Hepatocyte (in vitro differentiated cells): ENCODE measurements around the gene ASXL1. TPM values are rescaled to one million over a fixed set of nuclear protein-coding genes. Genes with fewer than 3 reads are reported as not detected.

Experiments used
- DNase-seq: peaks from one replicate; pipeline ENCODE4 v3.0.0-alpha.2; 2016; ENCODE audit warnings: low spot score
- H2AFZ ChIP-seq: fragments of 200-600 bp; sonication (generic); 2 replicates; pipeline ENCODE4 v1.6.0; 2016; ENCODE audit warnings: antibody characterized with exemption, mild to moderate bottlenecking
- H3K27ac ChIP-seq: fragments of 200-600 bp; sonication (generic); 2 replicates; pipeline ENCODE4 v1.5.1; 2016; ENCODE audit warnings: mild to moderate bottlenecking
- H3K27me3 ChIP-seq: fragments of 200-600 bp; sonication (generic); 2 replicates; pipeline ENCODE4 v1.6.1; 2016
- H3K36me3 ChIP-seq: fragments of 200-600 bp; sonication (generic); replicated peaks from 2 replicates; pipeline ENCODE4 v1.5.1; 2016; ENCODE audit warnings: low read depth; ENCODE audit not compliant: insufficient read depth
- H3K4me1 ChIP-seq: fragments of 200-600 bp; sonication (generic); 2 replicates; pipeline ENCODE4 v1.5.1; 2016; ENCODE audit warnings: mild to moderate bottlenecking, moderate library complexity; ENCODE audit not compliant: insufficient read depth
- H3K4me2 ChIP-seq: fragments of 200-600 bp; sonication (generic); 2 replicates; pipeline ENCODE4 v1.6.0; 2016
- H3K4me3 ChIP-seq: fragments of 200-600 bp; sonication (generic); 2 replicates; pipeline ENCODE4 v1.5.1; 2016; ENCODE audit warnings: mild to moderate bottlenecking
- H3K79me2 ChIP-seq: fragments of 200-600 bp; sonication (generic); 2 replicates; pipeline ENCODE4 v1.6.0; 2017; ENCODE audit warnings: mild to moderate bottlenecking
- H3K9me2 ChIP-seq: fragments of 200-600 bp; sonication (generic); replicated peaks from 2 replicates; pipeline ENCODE4 v1.6.0; 2017; ENCODE audit warnings: mild to moderate bottlenecking; ENCODE audit not compliant: insufficient read depth
- H3K9me3 ChIP-seq: fragments of 200-600 bp; sonication (generic); 2 replicates; pipeline ENCODE4 v1.5.1; 2016; ENCODE audit warnings: low read depth, mild to moderate bottlenecking
- H4K20me1 ChIP-seq: fragments of 200-600 bp; sonication (generic); 2 replicates; pipeline ENCODE4 v1.6.0; 2016; ENCODE audit warnings: mild to moderate bottlenecking; ENCODE audit not compliant: insufficient read depth, poor library complexity, severe bottlenecking
- CTCF ChIP-seq: fragments of 200-600 bp; sonication (generic); IDR thresholded peaks from 2 replicates; pipeline ENCODE4 v1.5.1; 2016; ENCODE audit warnings: antibody characterized with exemption, mild to moderate bottlenecking; ENCODE audit not compliant: poor library complexity
- EZH2 ChIP-seq: fragments of 200-600 bp; sonication (generic); IDR thresholded peaks from 2 replicates; pipeline ENCODE4 v1.6.1; 2016; ENCODE audit warnings: antibody characterized with exemption, mild to moderate bottlenecking, borderline replicate concordance
- EZH2phosphoT487 ChIP-seq: fragments of 200-600 bp; sonication (generic); IDR thresholded peaks from one replicate; pipeline ENCODE4 v1.6.1; 2018; ENCODE audit warnings: antibody characterized with exemption, mild to moderate bottlenecking, low read depth, moderate library complexity; ENCODE audit not compliant: unreplicated experiment, severe bottlenecking
- WGBS: methylation state at CpG from one replicate; pipeline ENCODE4 v1.1.6; 2016; ENCODE audit warnings: low lambda C conversion rate; ENCODE audit errors: missing lambda C conversion rate; 5-methylcytosine and 5-hydroxymethylcytosine counted together
- polyA plus RNA-seq: library from polyadenylated mRNA; unstranded; fragments of >200 nt; fragmentation: Nextera tagmentation; extraction: Ambion mirVana; gene quantifications from 2 replicates; pipeline ENCODE4 v1.2.1, GENCODE V29; 2016
- total RNA-seq: library from RNA; depleted of rRNA; stranded (reverse); fragments of >200 nt; gene quantifications from 2 replicates; pipeline ENCODE4 v1.2.3, GENCODE V29; 2014

ASXL1 gene
- total and polyA plus RNA-seq, 2 experiments from 2014 or later, result 82.0 to 95.6 TPM

DNA sequence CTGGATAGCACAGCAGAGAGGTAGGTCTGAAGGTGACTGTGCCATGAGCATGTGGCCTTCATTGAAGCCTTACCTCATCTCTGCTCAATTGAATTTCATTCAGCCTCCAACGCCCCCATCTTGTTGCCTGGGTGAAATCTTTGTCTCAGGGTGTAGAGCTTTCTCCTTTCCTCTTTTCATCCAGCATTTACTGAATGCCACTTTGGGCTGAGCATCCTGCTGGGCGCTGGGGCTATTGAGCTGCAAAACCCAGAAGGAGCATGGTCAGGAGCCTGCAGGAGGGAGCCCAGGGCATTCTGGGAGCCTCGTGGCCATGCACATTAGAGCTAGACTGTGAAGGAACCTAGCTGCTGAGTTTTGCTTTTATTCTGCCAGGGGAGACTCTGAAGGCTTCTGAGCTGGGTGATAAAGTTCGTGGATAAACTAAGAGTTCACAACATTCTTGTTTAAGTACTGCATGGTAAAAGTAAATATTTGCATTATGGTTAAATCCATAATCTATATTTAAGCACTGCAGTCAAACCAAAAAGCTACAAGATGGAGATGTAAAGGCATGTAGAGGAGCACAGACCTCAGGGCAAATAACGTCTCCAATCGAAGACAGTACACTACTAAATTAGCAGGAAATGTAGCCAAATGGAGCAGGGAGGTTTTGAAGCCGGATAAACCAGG lies 13.2 kb upstream of the ASXL1 start:
- Histone ChIP-seq H2AFZ (no peak overlapping the region), H3K4me2 (peak overlapping the region; percentile 3), H3K4me3 (no peak overlapping the region), H3K9me3 (no peaks in the 10 kb centered on the region), H3K36me3 (no peaks in the 10 kb centered on the region), H4K20me1 (no peaks in the 10 kb centered on the region), H3K27ac (no peak overlapping the region), H3K4me1 (peaks cover 8% of the 10 kb centered on the region), H3K9me2 (no peaks in the 10 kb centered on the region), H3K27me3 (no peaks in the 10 kb centered on the region), H3K79me2 (no peaks in the 10 kb centered on the region)
- 34% methylated on average over 7 of the region's 7 CpGs for WGBS
- no peak for DNase-seq
- TF ChIP-seq EZH2, result no peak
- TF ChIP-seq CTCF, result no peak
- TF ChIP-seq EZH2phosphoT487, result no peak

- peaks cover 8% of the 10 kb centered on the region for H3K4me1 ChIP-seq
- H3K9me3 ChIP-seq, result no peaks in the 10 kb centered on the region
- H3K36me3 ChIP-seq, result no peaks in the 10 kb centered on the region
- H3K4me2 ChIP-seq, result no peak overlapping the region
- H3K27me3 ChIP-seq, result no peaks in the 10 kb centered on the region
- no peaks in the 10 kb centered on the region for H3K79me2 ChIP-seq
- TF ChIP-seq EZH2 (no peak), EZH2phosphoT487 (no peak), CTCF (no peak)
- H3K9me2 ChIP-seq, result no peaks in the 10 kb centered on the region
- DNase-seq, result no peak
- 78% methylated on average over 3 of the region's 3 CpGs for WGBS
- no peak overlapping the region for H3K27ac ChIP-seq
- no peaks in the 10 kb centered on the region for H4K20me1 ChIP-seq
- H3K4me3 ChIP-seq, result no peak overlapping the region
- no peak overlapping the region for H2AFZ ChIP-seq
Observed at GRCh38 chr20:32348207-32348606, 9.9 kb upstream of the ASXL1 start.

DNA sequence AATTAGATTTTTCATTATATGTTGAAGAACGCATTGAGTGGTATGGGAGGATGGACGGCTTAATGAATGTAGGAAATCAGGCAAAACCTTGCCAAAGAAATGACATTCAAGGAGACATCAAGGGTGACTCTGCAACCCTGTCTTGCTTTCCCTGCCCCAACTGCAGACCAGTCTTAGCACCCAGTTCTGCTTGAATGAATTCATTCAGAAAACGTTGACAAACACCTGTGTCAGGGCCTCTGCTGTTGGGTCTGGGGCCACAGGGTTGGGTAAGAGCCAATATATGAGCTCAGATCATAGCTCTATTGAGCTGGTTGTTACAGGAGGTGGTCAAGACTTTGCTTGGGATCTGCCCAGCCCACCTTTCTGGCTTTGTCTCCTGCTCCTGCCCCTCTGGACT lies 7.7 kb upstream of the ASXL1 start:
- 93% methylated on average over 3 of the region's 3 CpGs for WGBS
- no peak overlapping the region for H2AFZ ChIP-seq
- H3K27me3 ChIP-seq, result no peaks in the 10 kb centered on the region
- H4K20me1 ChIP-seq, result no peaks in the 10 kb centered on the region
- H3K4me2 ChIP-seq, result no peak overlapping the region
- H3K9me3 ChIP-seq, result no peaks in the 10 kb centered on the region
- H3K4me1 ChIP-seq, result peaks cover 14% of the 10 kb centered on the region
- no peaks in the 10 kb centered on the region for H3K9me2 ChIP-seq
- H3K36me3 ChIP-seq, result no peaks in the 10 kb centered on the region
- no peak overlapping the region for H3K4me3 ChIP-seq
- no peak for DNase-seq
- TF ChIP-seq EZH2phosphoT487 (no peak), EZH2 (no peak), CTCF (no peak)
- H3K79me2 ChIP-seq, result no peaks in the 10 kb centered on the region
- no peak overlapping the region for H3K27ac ChIP-seq
